Activated T-cell treated with anti-CD3 and anti-CD28 coated beads, Interleukin-2, amount 50 U/mL, for 4 hours (primary cell): ENCODE measurements around the gene TRIM42. TPM values are rescaled to one million over a fixed set of nuclear protein-coding genes. Genes with fewer than 3 reads are reported as not detected.

ENCODE experiments used
- ATAC-seq, 2 donors: fragments of 200-7000 bp; cut with Tn5 transposase; one replicate each; pipeline ENCODE4 v1.10.0; 2021
- DNase-seq: peaks from one replicate; pipeline ENCODE4 v3.0.0-alpha.2; 2020
- H3K27me3 Mint-ChIP-seq: one replicate; pipeline ENCODE4 v1.8.0; 2021; ENCODE audit warnings: low read depth, mixed read lengths
- H3K36me3 Mint-ChIP-seq: one replicate; pipeline ENCODE4 v1.8.0; 2022; ENCODE audit warnings: mixed read lengths; ENCODE audit not compliant: insufficient read depth
- H3K4me1 Mint-ChIP-seq: one replicate; pipeline ENCODE4 v1.8.0; 2021; ENCODE audit warnings: low read depth, mixed read lengths
- H3K4me3 Mint-ChIP-seq: one replicate; pipeline ENCODE4 v1.8.0; 2021; ENCODE audit warnings: mild to moderate bottlenecking, moderate library complexity, mixed read lengths
- H3K9me3 Mint-ChIP-seq: one replicate; pipeline ENCODE4 v1.8.0; 2021; ENCODE audit warnings: mixed read lengths
- total RNA-seq, 3 donors: library from RNA; stranded (reverse); gene quantifications; one replicate each; pipeline ENCODE4 v1.2.1, GENCODE V29; 2021

TRIM42 gene
- not detected for total RNA-seq

DNA sequence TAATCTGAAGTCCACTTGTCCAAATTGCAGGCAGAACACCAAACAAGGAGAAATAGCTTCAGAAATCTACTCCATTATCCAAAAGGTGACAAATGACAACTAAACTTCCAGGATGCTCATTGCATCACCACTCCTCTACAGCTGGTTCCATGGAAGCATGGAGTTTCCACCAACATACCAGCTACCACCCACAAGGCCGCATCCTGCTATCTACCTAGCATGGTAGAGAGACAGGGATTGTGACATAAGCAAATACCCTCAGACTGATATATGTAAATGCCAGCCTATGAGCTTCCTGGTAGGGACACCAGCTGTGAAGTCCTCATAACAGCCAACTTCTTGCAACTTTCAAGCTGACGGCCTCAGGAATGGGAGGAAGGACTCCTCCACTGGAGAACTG is at the start of gene TRIM42:
TSS of gene TRIM42 (plus strand) at position 301 of the 400 bp plus-strand sequence. CDS start 166 bp downstream, outside the sequence.
- H3K36me3 Mint-ChIP-seq: no peaks in the 10 kb centered on the region

DNA sequence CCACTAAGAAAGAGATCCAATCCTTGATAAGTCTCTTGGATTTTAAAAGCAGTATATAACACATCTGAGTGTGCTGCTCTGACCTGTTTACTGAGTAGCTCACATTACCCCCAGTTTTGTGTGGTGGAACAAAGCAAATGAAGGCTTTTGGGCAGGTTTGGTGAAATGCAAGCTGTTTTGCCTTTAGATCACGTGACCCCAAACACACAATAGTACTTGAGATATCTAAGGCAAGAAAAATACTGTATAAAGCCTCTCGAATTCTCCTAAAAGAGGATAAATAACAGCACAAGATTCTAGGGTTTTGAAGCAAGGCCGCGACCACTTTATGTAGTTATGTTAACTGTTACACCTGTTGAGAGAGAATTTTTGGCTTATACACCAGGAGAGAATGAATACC is 49.3 kb upstream of the TRIM42 start:
- Mint-ChIP-seq H3K27me3 (no peaks in the 10 kb centered on the region), H3K4me3 (no peak overlapping the region), H3K9me3 (no peaks in the 10 kb centered on the region), H3K4me1 (no peaks in the 10 kb centered on the region), H3K36me3 (no peaks in the 10 kb centered on the region)
- DNase-seq (no peak), ATAC-seq (no peak)

More for the DNA sequence above, at the start of gene TRIM42:
- DNase-seq: no peak
- ATAC-seq: no peak
- H3K9me3 Mint-ChIP-seq: peaks cover 5% of the 10 kb centered on the region
- H3K4me1 Mint-ChIP-seq: no peaks in the 10 kb centered on the region
- no peaks in the 10 kb centered on the region for H3K27me3 Mint-ChIP-seq
- H3K4me3 Mint-ChIP-seq: no peak within 1 kb of the TSS

DNA sequence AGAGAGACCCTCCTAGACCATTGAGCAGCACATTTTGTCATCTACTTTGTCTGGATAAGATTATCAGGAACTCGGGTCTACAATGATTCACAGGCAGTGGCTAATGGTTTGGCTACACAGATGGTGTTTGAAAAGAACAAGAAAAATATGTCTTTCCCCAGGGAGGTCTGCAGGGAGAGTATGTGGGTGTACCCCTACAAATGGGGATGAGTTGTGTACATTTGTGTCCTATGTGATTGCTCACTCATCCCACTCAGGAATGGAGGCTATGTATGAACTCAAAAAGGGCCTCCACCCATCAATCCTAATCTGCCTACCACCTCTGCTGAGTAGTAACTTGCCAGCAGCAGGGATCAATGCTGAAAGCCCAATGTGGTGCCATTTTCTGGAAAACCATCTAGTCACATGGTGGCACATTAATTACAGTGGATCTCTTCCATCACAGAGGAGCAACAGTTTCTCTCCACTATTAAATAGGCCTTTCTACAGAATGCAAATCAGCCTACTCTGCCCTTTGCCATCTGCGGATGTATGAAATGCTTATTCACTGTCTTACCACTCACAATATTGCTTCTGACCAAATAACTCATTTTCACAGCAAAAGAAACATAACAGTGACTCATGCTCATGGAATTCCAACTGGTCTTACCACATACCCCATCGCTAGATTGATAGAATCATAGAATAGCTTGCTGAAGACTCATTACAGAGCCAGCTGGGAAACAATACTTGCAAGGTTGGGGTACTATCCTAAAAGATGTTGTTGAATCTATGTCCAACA is 48.3 kb upstream of the TRIM42 start:
- Mint-ChIP-seq H3K36me3 (no peaks in the 10 kb centered on the region), H3K4me3 (no peak overlapping the region), H3K4me1 (no peaks in the 10 kb centered on the region), H3K9me3 (no peaks in the 10 kb centered on the region), H3K27me3 (no peaks in the 10 kb centered on the region)
- ATAC-seq (no peak), DNase-seq (no peak)

DNA sequence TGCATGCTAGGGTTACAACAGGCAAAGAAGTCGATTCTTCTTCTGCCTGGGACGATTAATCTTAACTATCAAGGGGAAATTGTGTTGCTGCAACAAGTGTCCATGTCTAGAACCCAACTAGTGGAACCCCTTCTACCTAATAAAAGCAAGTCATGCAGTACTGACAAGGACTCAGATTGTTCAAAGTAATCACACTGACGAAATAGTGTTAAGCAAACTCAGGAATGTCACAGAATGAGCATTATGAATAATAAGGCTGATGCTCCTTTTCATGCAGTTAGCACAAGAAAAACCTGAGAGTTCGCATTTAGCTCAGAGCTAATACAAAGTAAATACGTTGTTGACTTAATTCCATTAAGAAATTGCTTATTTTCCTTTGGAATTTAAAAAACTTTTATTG is 47.5 kb upstream of the TRIM42 start:
- no peaks in the 10 kb centered on the region for H3K4me1 Mint-ChIP-seq
- H3K27me3 Mint-ChIP-seq: no peaks in the 10 kb centered on the region
- no peaks in the 10 kb centered on the region for H3K36me3 Mint-ChIP-seq
- H3K4me3 Mint-ChIP-seq: no peak overlapping the region
- ATAC-seq: no peak
- no peaks in the 10 kb centered on the region for H3K9me3 Mint-ChIP-seq
- no peak for DNase-seq

DNA sequence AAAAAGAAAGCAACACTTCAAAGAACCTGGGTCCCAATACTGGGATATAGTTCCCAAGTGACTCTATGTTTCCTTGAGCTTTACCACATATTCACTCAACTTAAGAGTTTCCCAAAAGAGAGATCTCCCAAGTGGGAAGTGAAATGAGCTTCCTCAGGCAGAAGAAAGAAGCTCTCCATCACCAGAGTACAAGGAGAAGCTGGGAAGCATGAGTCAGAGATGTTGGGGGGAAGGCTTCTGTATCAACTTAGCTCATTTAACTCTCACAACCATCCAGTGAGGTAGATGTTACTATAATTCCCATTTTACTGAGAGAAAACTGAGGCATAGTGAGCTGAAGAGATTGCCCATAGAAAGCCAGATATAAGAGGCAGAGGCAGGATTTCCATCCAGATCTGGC is 47.0 kb upstream of the TRIM42 start:
- no peaks in the 10 kb centered on the region for H3K27me3 Mint-ChIP-seq
- H3K9me3 Mint-ChIP-seq: no peaks in the 10 kb centered on the region
- no peaks in the 10 kb centered on the region for H3K36me3 Mint-ChIP-seq
- H3K4me1 Mint-ChIP-seq: no peaks in the 10 kb centered on the region
- ATAC-seq (no peak), DNase-seq (no peak)
- H3K4me3 Mint-ChIP-seq: no peak overlapping the region

DNA sequence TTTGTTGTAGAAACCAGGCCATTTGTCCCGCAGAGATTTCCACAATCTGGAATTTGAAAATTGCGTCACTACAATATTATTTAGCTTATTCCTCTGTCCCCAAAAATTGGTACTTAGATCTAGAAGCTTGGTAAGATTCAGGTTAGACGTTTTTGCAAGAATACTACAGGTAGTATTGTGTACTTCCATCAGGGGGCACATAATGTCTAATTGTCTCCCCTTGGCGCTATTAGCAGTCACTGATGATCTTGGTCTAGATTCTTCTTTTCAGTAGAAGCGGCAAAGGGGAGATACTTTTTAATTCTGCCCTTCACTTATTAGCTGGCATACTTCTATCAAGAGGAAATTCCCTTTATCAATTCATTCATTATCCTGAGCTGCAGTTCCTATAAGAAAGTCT is 42.6 kb upstream of the TRIM42 start:
- DNase-seq (no peak), ATAC-seq (no peak)
- H3K4me3 Mint-ChIP-seq: no peak overlapping the region
- H3K4me1 Mint-ChIP-seq: no peaks in the 10 kb centered on the region
- no peaks in the 10 kb centered on the region for H3K9me3 Mint-ChIP-seq
- no peaks in the 10 kb centered on the region for H3K27me3 Mint-ChIP-seq
- H3K36me3 Mint-ChIP-seq: no peaks in the 10 kb centered on the region

DNA sequence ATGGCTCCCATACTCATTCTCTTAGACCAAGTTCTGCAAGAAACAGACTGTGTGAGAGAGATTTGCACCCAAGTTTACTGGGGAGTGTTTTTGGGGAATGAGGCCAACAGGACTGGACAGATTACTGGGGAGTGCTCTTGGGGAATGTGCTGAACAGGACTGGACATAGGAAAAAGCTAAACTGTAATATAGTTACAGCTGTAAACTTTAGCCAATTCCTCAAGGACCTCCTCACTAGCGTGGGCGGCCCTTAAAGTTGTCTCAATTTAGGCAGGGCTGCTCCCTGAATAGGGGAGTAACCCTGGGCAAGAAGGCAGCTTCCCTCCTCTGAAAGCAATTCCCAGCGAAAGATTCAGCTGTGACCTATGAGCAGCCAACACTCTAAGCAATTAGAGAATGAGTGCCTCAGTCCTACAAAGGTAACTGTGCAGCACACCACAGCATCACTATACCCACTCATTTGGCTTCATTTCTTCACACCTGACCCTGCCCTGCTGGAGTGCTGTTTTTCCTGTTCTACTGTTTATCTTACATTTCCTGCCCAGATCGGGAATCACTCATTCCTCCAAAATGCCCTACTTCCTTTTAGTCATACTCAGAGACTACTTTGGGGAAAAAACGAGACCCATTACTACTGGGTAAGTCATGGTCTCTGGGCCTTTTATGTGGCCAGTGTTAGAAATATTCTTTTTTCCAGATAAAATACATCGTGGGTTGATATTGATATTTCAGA is 41.3 kb upstream of the TRIM42 start:
- DNase-seq (no peak), ATAC-seq (no peak)
- H3K27me3 Mint-ChIP-seq: no peaks in the 10 kb centered on the region
- no peaks in the 10 kb centered on the region for H3K4me1 Mint-ChIP-seq
- no peak overlapping the region for H3K4me3 Mint-ChIP-seq
- H3K9me3 Mint-ChIP-seq: no peaks in the 10 kb centered on the region
- H3K36me3 Mint-ChIP-seq: no peaks in the 10 kb centered on the region

DNA sequence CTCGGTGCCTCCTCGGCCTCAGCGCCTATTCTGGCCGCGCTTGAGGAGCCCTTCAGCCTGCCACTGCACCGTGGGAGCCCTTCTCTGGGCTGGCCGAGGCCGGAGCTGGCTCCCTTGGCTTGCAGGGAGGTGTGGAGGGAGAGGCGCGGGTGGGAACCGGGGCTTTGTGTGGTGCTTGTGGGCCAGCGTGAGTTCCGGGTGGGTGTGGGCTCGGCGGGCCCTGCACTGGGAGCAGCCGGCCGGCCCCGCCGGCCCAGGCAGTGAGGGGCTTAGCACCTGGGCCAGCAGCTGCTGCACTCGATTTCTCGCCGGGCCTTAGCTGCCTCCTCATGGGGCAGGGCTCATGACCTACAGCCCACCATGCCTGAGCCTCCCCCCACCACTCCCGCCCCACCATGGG is 26.6 kb upstream of the TRIM42 start:
- Mint-ChIP-seq H3K27me3 (peaks cover 2% of the 10 kb centered on the region), H3K4me1 (no peaks in the 10 kb centered on the region), H3K9me3 (peaks cover 3% of the 10 kb centered on the region), H3K36me3 (no peaks in the 10 kb centered on the region), H3K4me3 (no peak overlapping the region)
- DNase-seq (no peak), ATAC-seq (no peak)

DNA sequence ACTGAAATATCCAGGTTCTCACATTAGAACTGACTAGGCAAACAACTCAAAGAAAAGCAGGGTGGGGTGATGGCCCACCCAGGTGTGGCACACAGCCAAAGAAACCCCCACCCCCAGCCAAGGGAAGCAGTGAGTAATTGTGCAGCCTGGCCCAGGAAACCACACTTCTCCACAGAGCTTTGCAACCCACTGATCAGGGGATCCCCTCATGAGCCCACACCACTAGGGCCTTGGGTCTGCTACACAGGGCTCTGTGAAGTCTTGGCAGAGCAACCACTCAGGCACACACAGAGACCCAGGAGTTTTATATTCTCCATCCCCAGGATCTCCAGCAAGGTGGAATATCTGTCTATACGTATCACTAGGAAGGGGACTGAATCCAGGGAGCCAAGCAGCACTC is 22.2 kb upstream of the TRIM42 start:
- no peaks in the 10 kb centered on the region for H3K36me3 Mint-ChIP-seq
- DNase-seq (no peak), ATAC-seq (no peak)
- H3K4me3 Mint-ChIP-seq: no peak overlapping the region
- H3K4me1 Mint-ChIP-seq: no peaks in the 10 kb centered on the region
- peaks cover 13% of the 10 kb centered on the region for H3K9me3 Mint-ChIP-seq
- H3K27me3 Mint-ChIP-seq: no peaks in the 10 kb centered on the region

DNA sequence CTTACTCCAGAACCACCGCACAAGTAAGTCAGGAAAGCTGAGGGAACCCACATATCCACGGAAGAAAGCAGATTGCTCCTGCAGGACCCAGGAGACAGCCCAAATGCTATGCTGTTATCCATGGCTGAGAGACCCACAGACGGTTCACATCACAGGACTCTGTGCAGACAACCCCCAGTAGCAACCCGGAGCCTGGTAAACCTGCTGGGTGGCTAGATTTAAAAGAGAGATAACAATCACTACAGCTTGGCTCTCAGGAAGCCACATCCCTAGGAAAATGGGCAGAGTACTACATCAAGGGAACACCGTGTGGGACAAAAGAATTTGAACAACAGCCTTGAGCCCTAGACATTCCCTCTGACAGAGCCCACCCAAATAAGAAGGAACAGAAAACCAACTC is 13.8 kb upstream of the TRIM42 start:
- H3K27me3 Mint-ChIP-seq: no peaks in the 10 kb centered on the region
- no peaks in the 10 kb centered on the region for H3K4me1 Mint-ChIP-seq
- ATAC-seq: no peak
- peaks cover 20% of the 10 kb centered on the region for H3K9me3 Mint-ChIP-seq
- DNase-seq: no peak
- H3K4me3 Mint-ChIP-seq: no peak overlapping the region
- H3K36me3 Mint-ChIP-seq: no peaks in the 10 kb centered on the region

DNA sequence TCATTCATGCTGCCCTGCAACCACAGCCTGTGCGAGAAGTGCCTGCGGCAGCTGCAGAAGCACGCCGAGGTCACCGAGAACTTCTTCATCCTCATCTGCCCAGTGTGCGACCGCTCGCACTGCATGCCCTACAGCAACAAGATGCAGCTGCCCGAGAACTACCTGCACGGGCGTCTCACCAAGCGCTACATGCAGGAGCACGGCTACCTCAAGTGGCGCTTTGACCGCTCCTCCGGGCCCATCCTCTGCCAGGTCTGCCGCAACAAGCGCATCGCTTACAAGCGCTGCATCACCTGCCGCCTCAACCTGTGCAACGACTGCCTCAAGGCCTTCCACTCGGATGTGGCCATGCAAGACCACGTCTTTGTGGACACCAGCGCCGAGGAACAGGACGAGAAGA is 4.7 kb downstream of the TRIM42 start:
- Mint-ChIP-seq H3K36me3 (no peaks in the 10 kb centered on the region), H3K4me1 (no peaks in the 10 kb centered on the region), H3K9me3 (no peaks in the 10 kb centered on the region), H3K4me3 (no peak overlapping the region), H3K27me3 (no peaks in the 10 kb centered on the region)
- no peak for ATAC-seq
- DNase-seq: no peak

DNA sequence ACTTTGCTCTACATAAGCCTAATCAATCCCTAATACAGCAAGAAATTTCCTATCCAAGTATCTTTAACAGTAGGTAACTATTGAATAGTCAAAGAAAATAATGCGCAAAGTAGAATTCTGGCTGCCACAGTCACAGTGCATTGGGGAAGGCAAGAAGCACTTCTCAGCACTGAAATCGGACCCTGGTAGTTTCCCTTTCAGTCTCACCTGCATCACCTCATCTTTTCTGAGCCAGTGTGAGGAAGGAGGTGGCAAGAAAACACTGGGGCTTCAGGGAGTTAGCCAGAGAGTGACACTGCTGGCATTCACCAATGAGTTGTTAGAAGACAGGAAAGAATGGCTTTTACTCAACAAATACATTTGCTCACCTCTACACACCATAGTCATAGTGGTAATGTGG is 8.3 kb downstream of the TRIM42 start:
- ATAC-seq (no peak), DNase-seq (no peak)
- no peaks in the 10 kb centered on the region for H3K36me3 Mint-ChIP-seq
- no peaks in the 10 kb centered on the region for H3K4me1 Mint-ChIP-seq
- H3K9me3 Mint-ChIP-seq: no peaks in the 10 kb centered on the region
- H3K27me3 Mint-ChIP-seq: no peaks in the 10 kb centered on the region
- no peak overlapping the region for H3K4me3 Mint-ChIP-seq

DNA sequence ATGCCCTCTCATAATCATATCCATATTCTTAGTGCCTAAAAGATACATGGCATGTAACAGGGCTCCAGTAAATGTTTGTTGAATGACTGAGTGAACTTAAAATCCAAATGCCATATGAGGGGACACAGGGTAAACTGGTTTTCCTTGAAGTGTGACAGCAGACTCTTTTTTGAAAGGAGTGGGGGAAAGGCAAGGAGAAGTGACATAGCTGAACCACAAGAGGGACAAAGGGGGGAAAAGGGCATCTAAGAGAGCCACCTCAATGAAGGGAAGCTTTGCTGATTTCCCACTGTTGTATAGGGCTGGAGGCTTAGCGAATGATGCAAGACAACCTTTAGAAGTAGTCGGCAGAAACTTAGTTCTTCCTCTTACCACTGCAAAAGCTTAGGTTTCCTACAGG is 9.1 kb downstream of the TRIM42 start:
- no peaks in the 10 kb centered on the region for H3K4me1 Mint-ChIP-seq
- H3K27me3 Mint-ChIP-seq: peaks cover 2% of the 10 kb centered on the region
- ATAC-seq (no peak), DNase-seq (no peak)
- no peaks in the 10 kb centered on the region for H3K36me3 Mint-ChIP-seq
- H3K4me3 Mint-ChIP-seq: no peak overlapping the region
- no peaks in the 10 kb centered on the region for H3K9me3 Mint-ChIP-seq

DNA sequence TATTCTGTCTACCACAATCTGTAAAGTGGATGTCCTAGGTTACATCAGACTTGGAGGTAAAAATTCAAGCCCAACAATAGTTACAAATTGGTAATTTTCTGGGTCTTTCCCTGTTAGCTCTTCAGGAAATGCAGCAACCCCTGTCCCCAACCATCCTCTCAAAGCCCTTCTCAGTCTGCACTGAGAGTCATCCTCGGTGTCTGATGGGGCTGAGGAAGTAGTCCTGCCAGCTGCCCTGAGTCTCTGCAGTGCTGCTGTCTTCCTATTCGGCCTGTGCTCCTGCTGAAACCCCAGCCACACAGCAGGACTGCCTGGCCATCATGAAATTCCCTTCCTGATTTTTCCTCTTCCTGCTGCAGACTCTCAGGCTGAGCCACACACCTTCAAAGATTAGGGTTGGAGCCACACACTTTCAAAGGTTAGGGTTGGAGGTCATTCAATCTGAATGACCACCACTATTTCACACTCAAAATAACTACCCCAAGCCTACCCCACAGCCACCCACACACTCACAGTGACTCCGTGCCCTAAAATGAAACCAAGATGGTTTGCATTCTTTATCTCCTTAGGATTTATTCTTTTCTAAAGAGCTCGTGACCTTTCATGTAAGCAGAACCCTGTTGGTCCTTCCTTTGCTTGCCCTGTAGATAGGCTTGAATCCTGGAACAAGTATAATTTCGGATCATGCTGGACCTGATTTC is 17.6 kb downstream of the TRIM42 start:
- Mint-ChIP-seq H3K4me3 (no peak overlapping the region), H3K36me3 (no peaks in the 10 kb centered on the region), H3K27me3 (peaks cover 4% of the 10 kb centered on the region), H3K4me1 (no peaks in the 10 kb centered on the region), H3K9me3 (no peaks in the 10 kb centered on the region)
- no peak for ATAC-seq
- DNase-seq: no peak
